ENCODE measurements around the gene F7.

- TF ChIP-seq ZNF384 (IDR thresholded peaks at IDR 0.05): no peak
- TF ChIP-seq FOXA1 (IDR thresholded peaks at IDR 0.05): no peak
- no peak for TF ChIP-seq BHLHE40 (IDR thresholded peaks at IDR 0.05; ENCODE audit: borderline replicate concordance)
- no peak for TF ChIP-seq HDGF (IDR thresholded peaks at IDR 0.05; ENCODE audit: borderline replicate concordance)
- TF ChIP-seq NFRKB (IDR thresholded peaks at IDR 0.05): no peak
- TF ChIP-seq FOXK2 (IDR thresholded peaks at IDR 0.05): no peak
- no peak for TF ChIP-seq SP1 (IDR thresholded peaks at IDR 0.05)
- no peak for TF ChIP-seq FOXM1 (IDR thresholded peaks at IDR 0.05; ENCODE audit: borderline replicate concordance)
- no peak for TF ChIP-seq ELF4 (IDR thresholded peaks at IDR 0.05)
- no peak for TF ChIP-seq ARNT (IDR thresholded peaks at IDR 0.05)
- TF ChIP-seq LEF1 (IDR thresholded peaks at IDR 0.05; ENCODE audit: borderline replicate concordance): no peak
Observed at GRCh38 chr13:113145911-113146598, 40.5 kb downstream of the F7 start.

Data from HEK293T (cell line).